NT2/D1 (cell line): ENCODE data around the gene PRAME.

Source experiments
- YY1 ChIP-seq: IDR thresholded peaks from 2 replicates; pipeline ENCODE4 v1.6.1; 2011; ENCODE audit not compliant: insufficient read length, insufficient read depth
- ZNF274 ChIP-seq: IDR thresholded peaks from 2 replicates; pipeline ENCODE4 v1.6.1; 2011; ENCODE audit warnings: mild to moderate bottlenecking, low read depth, low read length

GRCh38 chr22:22558972-22559603 is at the start of gene PRAME:
- no peak for TF ChIP-seq ZNF274
- TF ChIP-seq YY1, result no peak
